K562 (cell line): ENCODE results near the gene KPNA3. TPM values are rescaled to one million over a fixed set of nuclear protein-coding genes. Genes with fewer than 3 reads are reported as not detected.
A peak's percentile ranks its signal among the peaks of the same experiment; 100 is the strongest.
"Not testable (repeated sequence)": the region's sequence is repeated elsewhere in the genome, so short reads cannot be mapped to it uniquely, and the experiment has no call there.

Source experiments
- ATAC-seq: fragments of 200-7000 bp; cut with Tn5 transposase; 3 replicates; pipeline ENCODE4 v1.9.1; 2020; ENCODE audit warnings: moderate library complexity
- BruUV-seq: library from RNA; stranded (reverse); fragments of 400-500 nt; replicated peaks from 2 replicates; lab custom pipeline; 2021; lab: Mats Ljungman, UMichigan
- CTCF ChIA-PET: fragments of 300-600 bp; formaldehyde crosslinking; extraction: SDS; loops from one replicate; lab custom pipeline; 2021; ENCODE audit warnings: low intra/inter-chr PET ratio; lab: Yijun Ruan, JAX
- POLR2A ChIA-PET: fragments of 300-600, 350-650 bp; sonication (Branson Sonifier 250); formaldehyde crosslinking; extraction: SDS; loops from one replicate; lab custom pipeline; 2021; ENCODE audit warnings: antibody characterized with exemption, inconsistent platforms; lab: Yijun Ruan, JAX
- DNase-seq, 4 experiments: peaks; one replicate each; pipeline versions ENCODE4 v3.0.0 to v3.0.0-alpha.2; 2011 to 2018; ENCODE audit warnings: low spot score in 3 of 4, mixed read lengths in 3 of 4; ENCODE audit errors: extremely low read depth in 1 of 4
- FAIRE-seq: peaks from 2 replicates; lab custom pipeline; 2011; peaks lifted over from hg19 to GRCh38; lab: Jason Lieb, UNC
- H2AFZ ChIP-seq: 2 replicates; pipeline ENCODE4 v1.6.0; 2011; ENCODE audit warnings: low read depth, low read length, control low read depth, inconsistent platforms
- H3K27ac ChIP-seq: fragments of 200-600 bp; 3 replicates; pipeline ENCODE4 v1.8.0; 2011; ENCODE audit warnings: low read depth, mild to moderate bottlenecking, control low read depth, inconsistent platforms, low read length, moderate library complexity, mixed read lengths; ENCODE audit errors: extremely low read depth
- H3K27me3 ChIP-seq, 2 experiments: fragments of 300-600 bp in 1 of 2; 2 replicates in 1 of 2; 3 replicates in 1 of 2; pipeline versions ENCODE4 v1.6.0 to v1.8.0; 2011; ENCODE audit warnings: inconsistent platforms in 2 of 2, low read length in 2 of 2, mild to moderate bottlenecking in 1 of 2, mixed read lengths in 1 of 2, moderate library complexity in 1 of 2; ENCODE audit not compliant: control insufficient read depth in 2 of 2, insufficient read depth in 2 of 2
- H3K36me3 ChIP-seq: fragments of 300-600 bp; 3 replicates; pipeline ENCODE4 v1.8.0; 2011; ENCODE audit warnings: mild to moderate bottlenecking, low read length, inconsistent platforms; ENCODE audit not compliant: control insufficient read depth, insufficient read depth
- H3K4me1 ChIP-seq, 2 experiments: fragments of 200-600 bp in 1 of 2; replicated peaks in 1 of 2; 2 replicates in 1 of 2; 3 replicates in 1 of 2; pipeline versions ENCODE4 v1.5.1 to v1.8.0; 2011; ENCODE audit warnings: inconsistent platforms in 2 of 2, low read length in 2 of 2, mild to moderate bottlenecking in 1 of 2, mixed read lengths in 1 of 2, moderate library complexity in 1 of 2; ENCODE audit not compliant: control insufficient read depth in 2 of 2, insufficient read depth in 2 of 2
- H3K4me2 ChIP-seq: 2 replicates; pipeline ENCODE4 v1.6.1; 2011; ENCODE audit warnings: low read length, control low read depth, inconsistent platforms, mixed read lengths; ENCODE audit not compliant: insufficient read depth
- H3K4me3 ChIP-seq: fragments of 200-600 bp; sonication (generic), shearing (Covaris generic); 2 replicates; pipeline ENCODE4 v1.5.1; 2016; ENCODE audit warnings: control low read depth, inconsistent platforms
- H3K79me2 ChIP-seq: fragments of 200-600 bp; 3 replicates; pipeline ENCODE4 v1.8.0; 2011; ENCODE audit warnings: low read length, inconsistent platforms; ENCODE audit not compliant: control insufficient read depth, insufficient read depth
- H3K9ac ChIP-seq, 2 experiments: 2 replicates each; pipeline versions ENCODE4 v1.6.0 to v1.6.1; 2011; ENCODE audit warnings: low read depth in 2 of 2, low read length in 2 of 2, control low read depth in 1 of 2, inconsistent platforms in 1 of 2, mild to moderate bottlenecking in 1 of 2, mixed read lengths in 1 of 2; ENCODE audit not compliant: insufficient read depth in 1 of 2
- H3K9me1 ChIP-seq: one replicate; pipeline ENCODE4 v1.6.0; 2011; ENCODE audit warnings: inconsistent platforms, mild to moderate bottlenecking, low read length, moderate library complexity; ENCODE audit not compliant: control insufficient read depth, insufficient read depth
- H3K9me3 ChIP-seq: replicated peaks from 2 replicates; pipeline ENCODE4 v1.5.1; 2011; ENCODE audit warnings: low read depth, low read length, inconsistent platforms; ENCODE audit not compliant: control insufficient read depth, insufficient read depth
- H4K20me1 ChIP-seq: replicated peaks from 2 replicates; pipeline ENCODE4 v1.6.1; 2011; ENCODE audit warnings: low read length, inconsistent platforms, mixed read lengths; ENCODE audit not compliant: control insufficient read depth, insufficient read depth
- EGR1 ChIP-seq: fragments of 450-650 bp; conservative IDR thresholded peaks from 2 replicates; pipeline ENCODE4 v1.6.1; 2017; ENCODE audit warnings: mild to moderate bottlenecking
- HNRNPLL ChIP-seq: fragments of 200-400 bp; formaldehyde crosslinking; IDR thresholded peaks from 2 replicates; pipeline ENCODE4 v1.6.1; 2017; ENCODE audit warnings: low read length, low read depth, mild to moderate bottlenecking; ENCODE audit not compliant: poor library complexity, severe bottlenecking
- PRMT5 ChIP-seq: sonication (generic); formaldehyde crosslinking; IDR thresholded peaks from 2 replicates; pipeline ENCODE4 v1.5.0; 2020; ENCODE audit warnings: missing genetic modification reagents
- SMAD1 ChIP-seq: fragments of 150-350 bp; IDR thresholded peaks from 2 replicates; pipeline ENCODE4 v1.6.1; 2014; ENCODE audit warnings: low read length, low read depth; ENCODE audit not compliant: partially characterized antibody
- SMARCE1 ChIP-seq: fragments of 450-650 bp; IDR thresholded peaks from 2 replicates; pipeline ENCODE4 v1.7.1; 2016; ENCODE audit warnings: mild to moderate bottlenecking
- TAL1 ChIP-seq: fragments of 450-650 bp; IDR thresholded peaks from 2 replicates; pipeline ENCODE4 v1.6.1; 2016; ENCODE audit warnings: mild to moderate bottlenecking
- WGBS: fragments of 100-300 bp; shearing (Covaris generic); methylation state at CpG from one replicate; pipeline ENCODE4 v1.1.6; 2016; ENCODE audit warnings: low coverage, mixed read lengths; ENCODE audit not compliant: insufficient coverage; ENCODE audit errors: missing lambda C conversion rate; 5-methylcytosine and 5-hydroxymethylcytosine counted together
- in situ Hi-C: fragments of 300-500 bp; cut with MboI; formaldehyde crosslinking; loops from 4 replicates; pipeline ENCODE4 v1.15.0; 2018; ENCODE audit warnings: inconsistent platforms, mixed read lengths
- intact Hi-C: fragments of 100-400 bp; cut with micrococcal nuclease; formaldehyde crosslinking; loops from 2 replicates; pipeline ENCODE4 v1.14.2; 2022
- polyA plus RNA-seq, 8 experiments: library from polyadenylated mRNA; depleted of rRNA in 4 of 8; stranded (reverse) in 5 of 8; unstranded in 3 of 8; fragments of >200 nt; fragmentation: Nextera tagmentation in 2 of 8; fragmentation: Illumina TruSeq in 1 of 8; extraction: Ambion mirVana in 2 of 8; extraction: Trizol in 1 of 8; gene quantifications; 2 replicates each; pipeline versions ENCODE4 v1.2.1 to v1.2.3, GENCODE V29; 2011 to 2014; ENCODE audit warnings: inconsistent platforms in 1 of 8, missing spikeins in 1 of 8
- total RNA-seq, 7 experiments: library from RNA; depleted of rRNA in 6 of 7; stranded (reverse); fragments of >200 nt in 6 of 7; fragmentation: Illumina TruSeq in 2 of 7; extraction: Trizol in 2 of 7; gene quantifications; 2 replicates each; pipeline versions ENCODE4 v1.2.1 to v1.2.3, GENCODE V29; 2011 to 2021; ENCODE audit warnings: low replicate concordance in 1 of 7
- TF ChIP-seq, protein P1 (sequence below): IDR thresholded peaks from 2 replicates; pipeline ENCODE4 v1.6.1; 2016; ENCODE audit warnings: missing genetic modification characterization, missing compliant biosample characterization
- TF ChIP-seq, protein P2 (sequence below): fragments of 250-450 bp; sonication (Bioruptor Pico); IDR thresholded peaks from 2 replicates; pipeline ENCODE4 v1.4.0; 2020
- TF ChIP-seq, protein P3 (sequence below): sonication (generic); formaldehyde crosslinking; IDR thresholded peaks from 2 replicates; pipeline ENCODE4 v1.8.1; 2023; ENCODE audit warnings: mild to moderate bottlenecking, missing genetic modification reagents

Gene KPNA3
- total and polyA plus RNA-seq, 9 of the 15 experiments (the other 6 are each of a cell fraction or from before 2014, with no cell fraction given), result 8.5 to 23.4 (median 15.7) TPM

DNA sequence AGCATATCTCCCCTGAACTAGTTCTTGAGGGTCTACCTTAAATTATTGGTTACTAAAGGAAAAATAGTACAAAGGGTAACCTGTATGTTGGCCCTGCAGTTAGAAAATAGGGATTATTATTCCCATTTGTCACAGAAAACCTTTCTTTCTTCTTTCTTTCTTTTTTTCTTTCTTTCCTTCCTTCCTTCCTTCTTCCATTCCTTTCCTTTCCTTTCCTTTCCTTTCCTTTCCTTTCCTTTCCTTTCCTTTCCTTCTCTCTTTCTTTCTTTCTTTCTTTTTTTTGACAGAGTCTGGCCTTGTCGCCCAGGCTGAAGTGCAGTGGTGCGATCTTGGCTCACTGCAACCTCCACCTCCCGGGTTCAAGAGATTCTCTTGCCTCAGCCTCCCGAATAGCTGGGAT, 23.6 kb upstream of the KPNA3 start:
- H3K9me3 ChIP-seq, H3K9ac ChIP-seq, DNase-seq, H2AFZ ChIP-seq, H3K27ac ChIP-seq, ATAC-seq, in situ Hi-C loops, H3K9me1 ChIP-seq, intact Hi-C loops, FAIRE-seq, H3K4me3 ChIP-seq, H3K27me3 ChIP-seq, H3K79me2 ChIP-seq, H3K4me2 ChIP-seq, H4K20me1 ChIP-seq, H3K4me1 ChIP-seq, BruUV-seq, H3K36me3 ChIP-seq, CTCF ChIA-PET: not testable (repeated sequence)
- 0% methylated on average over 2 of the region's 4 CpGs for WGBS
- TF ChIP-seq, protein P1, sequence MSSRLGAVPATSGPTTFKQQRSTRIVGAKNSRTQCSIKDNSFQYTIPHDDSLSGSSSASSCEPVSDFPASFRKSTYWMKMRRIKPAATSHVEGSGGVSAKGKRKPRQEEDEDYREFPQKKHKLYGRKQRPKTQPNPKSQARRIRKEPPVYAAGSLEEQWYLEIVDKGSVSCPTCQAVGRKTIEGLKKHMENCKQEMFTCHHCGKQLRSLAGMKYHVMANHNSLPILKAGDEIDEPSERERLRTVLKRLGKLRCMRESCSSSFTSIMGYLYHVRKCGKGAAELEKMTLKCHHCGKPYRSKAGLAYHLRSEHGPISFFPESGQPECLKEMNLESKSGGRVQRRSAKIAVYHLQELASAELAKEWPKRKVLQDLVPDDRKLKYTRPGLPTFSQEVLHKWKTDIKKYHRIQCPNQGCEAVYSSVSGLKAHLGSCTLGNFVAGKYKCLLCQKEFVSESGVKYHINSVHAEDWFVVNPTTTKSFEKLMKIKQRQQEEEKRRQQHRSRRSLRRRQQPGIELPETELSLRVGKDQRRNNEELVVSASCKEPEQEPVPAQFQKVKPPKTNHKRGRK (tag), result peak; percentile 65
- POLR2A ChIA-PET, result interaction anchor here (0.6 kb wide), 1 partner anchor 1181 kb away, joined by 3 read pairs; no protein-coding TSS in a partner anchor

DNA sequence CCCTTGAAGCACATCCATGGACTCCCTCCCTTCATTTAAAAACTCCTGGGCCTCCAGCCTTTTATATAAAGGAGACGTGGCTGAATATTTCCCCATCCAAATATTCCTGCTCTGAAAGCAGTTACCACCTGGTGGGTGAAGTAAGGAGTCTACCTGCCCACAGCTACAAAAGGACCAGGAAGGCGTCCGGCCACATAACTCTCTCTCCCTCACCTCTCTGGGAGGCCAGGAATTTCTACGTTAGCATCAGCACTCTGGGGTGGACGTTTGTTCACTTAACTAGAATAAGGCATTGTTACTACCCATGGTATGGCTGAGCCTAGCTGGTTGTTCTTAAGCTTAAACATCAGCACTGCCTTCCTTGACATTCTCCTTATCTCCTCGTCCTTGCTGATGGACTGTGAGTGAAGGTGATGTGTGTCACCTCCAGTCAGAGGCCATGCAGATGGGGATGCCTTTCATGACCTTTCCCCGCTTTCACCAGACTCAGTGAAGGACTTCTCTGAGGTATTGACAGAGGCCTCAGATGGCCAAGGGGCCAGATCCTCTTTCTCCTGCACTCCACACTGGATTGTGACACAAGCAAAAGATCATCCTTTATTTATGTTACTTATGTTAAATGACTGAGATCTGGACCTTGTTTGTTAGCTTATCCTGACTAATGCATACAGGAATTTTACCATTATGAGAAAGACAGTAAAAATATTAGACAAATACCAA, 22.2 kb upstream of the KPNA3 start:
- CTCF ChIA-PET, result no interaction called here
- intact Hi-C loops, result no loop called here
- TF ChIP-seq SMAD1 (no peak), SMARCE1 (no peak), TAL1 (no peak), EGR1 (no peak), HNRNPLL (no peak), PRMT5 (CRISPR knock-in tag) (no peak)
- TF ChIP-seq, protein P2, sequence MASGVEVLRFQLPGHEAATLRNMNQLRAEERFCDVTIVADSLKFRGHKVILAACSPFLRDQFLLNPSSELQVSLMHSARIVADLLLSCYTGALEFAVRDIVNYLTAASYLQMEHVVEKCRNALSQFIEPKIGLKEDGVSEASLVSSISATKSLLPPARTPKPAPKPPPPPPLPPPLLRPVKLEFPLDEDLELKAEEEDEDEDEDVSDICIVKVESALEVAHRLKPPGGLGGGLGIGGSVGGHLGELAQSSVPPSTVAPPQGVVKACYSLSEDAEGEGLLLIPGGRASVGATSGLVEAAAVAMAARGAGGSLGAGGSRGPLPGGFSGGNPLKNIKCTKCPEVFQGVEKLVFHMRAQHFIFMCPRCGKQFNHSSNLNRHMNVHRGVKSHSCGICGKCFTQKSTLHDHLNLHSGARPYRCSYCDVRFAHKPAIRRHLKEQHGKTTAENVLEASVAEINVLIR (CRISPR knock-in tag), result no peak
- TF ChIP-seq, protein P3, sequence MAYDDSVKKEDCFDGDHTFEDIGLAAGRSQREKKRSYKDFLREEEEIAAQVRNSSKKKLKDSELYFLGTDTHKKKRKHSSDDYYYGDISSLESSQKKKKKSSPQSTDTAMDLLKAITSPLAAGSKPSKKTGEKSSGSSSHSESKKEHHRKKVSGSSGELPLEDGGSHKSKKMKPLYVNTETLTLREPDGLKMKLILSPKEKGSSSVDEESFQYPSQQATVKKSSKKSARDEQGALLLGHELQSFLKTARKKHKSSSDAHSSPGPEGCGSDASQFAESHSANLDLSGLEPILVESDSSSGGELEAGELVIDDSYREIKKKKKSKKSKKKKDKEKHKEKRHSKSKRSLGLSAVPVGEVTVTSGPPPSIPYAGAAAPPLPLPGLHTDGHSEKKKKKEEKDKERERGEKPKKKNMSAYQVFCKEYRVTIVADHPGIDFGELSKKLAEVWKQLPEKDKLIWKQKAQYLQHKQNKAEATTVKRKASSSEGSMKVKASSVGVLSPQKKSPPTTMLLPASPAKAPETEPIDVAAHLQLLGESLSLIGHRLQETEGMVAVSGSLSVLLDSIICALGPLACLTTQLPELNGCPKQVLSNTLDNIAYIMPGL (CRISPR knock-in tag), result no peak

More for the DNA sequence above, 22.2 kb upstream of the KPNA3 start:
- Histone ChIP-seq H3K27ac (no peak overlapping the region), H3K4me1 (no peaks in the 10 kb centered on the region; a peak in 2 of 5 replicates), H3K9me1 (no peaks in the 10 kb centered on the region), H3K4me3 (no peak overlapping the region), H3K9me3 (no peaks in the 10 kb centered on the region), H3K79me2 (no peaks in the 10 kb centered on the region), H4K20me1 (no peaks in the 10 kb centered on the region), H3K9ac (no peak overlapping the region), H3K36me3 (no peaks in the 10 kb centered on the region), H2AFZ (no peak overlapping the region), H3K27me3 (peaks cover 0 to 5% of the 10 kb centered on the region in 2 experiments; a peak in 4 of 5 replicates), H3K4me2 (no peak overlapping the region)
- in situ Hi-C loops, result no loop called here
- no TSS peak for BruUV-seq
- POLR2A ChIA-PET, result interaction anchor here (0.6 kb wide), 1 partner anchor 1132 kb away, joined by 3 read pairs; no protein-coding TSS in a partner anchor
- ATAC-seq (no peak), FAIRE-seq (no peak), DNase-seq (no peak)
- 17% methylated on average over 7 of the region's 7 CpGs for WGBS
